HG03469 (cell line): ENCODE measurements around the gene SLC50A1.
A peak's percentile ranks its signal among the peaks of the same experiment; 100 is the strongest.
"Not testable (repeated sequence)": the region's sequence is repeated elsewhere in the genome, so short reads cannot be mapped to it uniquely, and the experiment has no call there.

ENCODE experiments used
- ATAC-seq: cut with Tn5 transposase; IDR thresholded peaks from one replicate; pipeline ENCODE4 v1.9.1; 2021; ENCODE audit warnings: mild to moderate bottlenecking, moderate library complexity, moderate number of reproducible peaks; ENCODE audit not compliant: unreplicated experiment

SLC50A1 gene

GRCh38 chr1:155134322-155134721 lies 1.3 kb upstream of the SLC50A1 start:
- no peak for ATAC-seq

GRCh38 chr1:155134880-155135414 lies 705 bp upstream of the SLC50A1 start:
- ATAC-seq: no peak

- no peak for ATAC-seq
Measured at GRCh38 chr1:155136748-155137147, 1.1 kb downstream of the SLC50A1 start.

GRCh38 chr1:155137154-155137949 lies 1.7 kb downstream of the SLC50A1 start:
- no peak for ATAC-seq

- ATAC-seq: peak; percentile 34
Measured at GRCh38 chr1:155139895-155140629, 4.4 kb downstream of the SLC50A1 start, which contains the start of gene DPM3. DPM3 (minus strand) TSS chr1:155140531; CDS start chr1:155140240, 291 bp downstream.

GRCh38 chr1:155140630-155140953 lies 4.9 kb downstream of the SLC50A1 start:
- no peak for ATAC-seq

- no peak for ATAC-seq
Measured at GRCh38 chr1:155141749-155142148, 6.1 kb downstream of the SLC50A1 start.

- no peak for ATAC-seq
Measured at GRCh38 chr1:155145491-155145890, 9.8 kb downstream of the SLC50A1 start.

- not testable (repeated sequence) for ATAC-seq
Measured at GRCh38 chr1:155155996-155156643, 20.5 kb downstream of the SLC50A1 start.

- ATAC-seq: no peak
Measured at GRCh38 chr1:155158991-155159390, 23.3 kb downstream of the SLC50A1 start.

GRCh38 chr1:155160128-155160527 lies 24.5 kb downstream of the SLC50A1 start:
- ATAC-seq: no peak

GRCh38 chr1:155162631-155163030 lies 27.0 kb downstream of the SLC50A1 start:
- not testable (repeated sequence) for ATAC-seq

GRCh38 chr1:155163785-155164184 lies 28.1 kb downstream of the SLC50A1 start:
- ATAC-seq: not testable (repeated sequence)

- not testable (repeated sequence) for ATAC-seq
Measured at GRCh38 chr1:155164625-155165024, 29.0 kb downstream of the SLC50A1 start.

- no peak for ATAC-seq
Measured at GRCh38 chr1:155166051-155166470, 30.4 kb downstream of the SLC50A1 start.

GRCh38 chr1:155166471-155167165 lies 31.0 kb downstream of the SLC50A1 start:
- no peak for ATAC-seq

GRCh38 chr1:155167166-155168104 lies 31.8 kb downstream of the SLC50A1 start:
- no peak for ATAC-seq

- not testable (repeated sequence) for ATAC-seq
Measured at GRCh38 chr1:155168105-155168445, 32.4 kb downstream of the SLC50A1 start.

- no peak for ATAC-seq
Measured at GRCh38 chr1:155168456-155169210, 33.0 kb downstream of the SLC50A1 start.
